Mesenchymal stem cell (in vitro differentiated cells and primary cell): ENCODE results near the gene TCF4.

Experiments used
- DNase-seq: peaks from one replicate; pipeline ENCODE4 v3.0.0-alpha.2; 2013
- H2AFZ ChIP-seq: one replicate; pipeline ENCODE4 v1.6.1; 2013; ENCODE audit warnings: low read depth, mild to moderate bottlenecking, control low read depth, inconsistent platforms, low read length, moderate library complexity
- H2AK5ac ChIP-seq: 2 replicates; pipeline ENCODE4 v1.6.1; 2013; ENCODE audit warnings: low read length, moderate library complexity, mild to moderate bottlenecking, inconsistent platforms; ENCODE audit not compliant: severe bottlenecking
- H2BK120ac ChIP-seq: one replicate; pipeline ENCODE4 v1.6.1; 2013; ENCODE audit warnings: low read depth, mild to moderate bottlenecking, inconsistent platforms, low read length, moderate library complexity
- H2BK12ac ChIP-seq, 2 experiments: one replicate each; pipeline ENCODE4 v1.6.1; 2013; ENCODE audit warnings: inconsistent platforms in 2 of 2, low read length in 2 of 2, mild to moderate bottlenecking in 2 of 2, moderate library complexity in 2 of 2, control low read depth in 1 of 2
- H2BK15ac ChIP-seq: one replicate; pipeline ENCODE4 v1.6.1; 2013; ENCODE audit warnings: mild to moderate bottlenecking, low read depth, inconsistent platforms; ENCODE audit not compliant: poor library complexity, severe bottlenecking
- H2BK5ac ChIP-seq: 2 replicates; pipeline ENCODE4 v1.6.1; 2013; ENCODE audit warnings: low read depth, mild to moderate bottlenecking, low read length, control low read depth, inconsistent platforms; ENCODE audit not compliant: poor library complexity, severe bottlenecking
- H3K14ac ChIP-seq, 2 experiments: one replicate each; pipeline ENCODE4 v1.6.1; 2013; ENCODE audit warnings: inconsistent platforms in 2 of 2, low read length in 2 of 2, control low read depth in 1 of 2, mild to moderate bottlenecking in 1 of 2, moderate library complexity in 1 of 2
- H3K18ac ChIP-seq, 2 experiments: one replicate each; pipeline ENCODE4 v1.6.1; 2013; ENCODE audit warnings: inconsistent platforms in 2 of 2, low read length in 2 of 2, control low read depth in 1 of 2, low read depth in 1 of 2, mild to moderate bottlenecking in 1 of 2
- H3K23ac ChIP-seq, 2 experiments: one replicate each; pipeline ENCODE4 v1.6.1; 2013; ENCODE audit warnings: inconsistent platforms in 2 of 2, low read length in 2 of 2, mild to moderate bottlenecking in 2 of 2, moderate library complexity in 2 of 2, control low read depth in 1 of 2
- H3K27ac ChIP-seq: 2 replicates; pipeline ENCODE4 v1.5.1; 2013; ENCODE audit warnings: mild to moderate bottlenecking, moderate library complexity, low read length, control low read depth, inconsistent platforms; ENCODE audit not compliant: poor library complexity, severe bottlenecking
- H3K27me3 ChIP-seq, 2 experiments: 2 replicates each; pipeline versions ENCODE4 v1.6.1 to v1.7.0; 2013; ENCODE audit warnings: low read length in 2 of 2, mild to moderate bottlenecking in 2 of 2, moderate library complexity in 2 of 2, control low read depth in 1 of 2, inconsistent platforms in 1 of 2; ENCODE audit not compliant: control insufficient read depth in 1 of 2, insufficient read depth in 1 of 2
- H3K36me3 ChIP-seq, 2 experiments: 2 replicates each; pipeline versions ENCODE4 v1.6.1 to v1.7.0; 2013; ENCODE audit warnings: low read length in 2 of 2, control low read depth in 1 of 2, inconsistent platforms in 1 of 2, low read depth in 1 of 2, mild to moderate bottlenecking in 1 of 2; ENCODE audit not compliant: insufficient read depth in 2 of 2, control insufficient read depth in 1 of 2
- H3K4ac ChIP-seq, 2 experiments: one replicate each; pipeline ENCODE4 v1.6.1; 2013; ENCODE audit warnings: inconsistent platforms in 2 of 2, low read length in 2 of 2, mild to moderate bottlenecking in 2 of 2, moderate library complexity in 2 of 2, control low read depth in 1 of 2, low read depth in 1 of 2
- H3K4me1 ChIP-seq: 2 replicates; pipeline ENCODE4 v1.6.1; 2013; ENCODE audit warnings: low read depth, low read length, control low read depth; ENCODE audit not compliant: control insufficient read depth, insufficient read depth
- H3K4me2 ChIP-seq: 2 replicates; pipeline ENCODE4 v1.6.1; 2013; ENCODE audit warnings: low read length, mild to moderate bottlenecking, inconsistent platforms; ENCODE audit not compliant: poor library complexity, severe bottlenecking
- H3K4me3 ChIP-seq, 2 experiments: 2 replicates each; pipeline versions ENCODE4 v1.5.1 to v1.7.0; 2013; ENCODE audit warnings: low read length in 2 of 2, mild to moderate bottlenecking in 2 of 2, control low read depth in 1 of 2, low read depth in 1 of 2; ENCODE audit not compliant: insufficient read depth in 1 of 2
- H3K79me1 ChIP-seq: replicated peaks from 2 replicates; pipeline ENCODE4 v1.6.1; 2013; ENCODE audit warnings: mild to moderate bottlenecking, control low read depth, low read length, inconsistent platforms; ENCODE audit not compliant: poor library complexity, severe bottlenecking
- H3K9ac ChIP-seq: 2 replicates; pipeline ENCODE4 v1.7.0; 2013; ENCODE audit warnings: mild to moderate bottlenecking, low read length, moderate library complexity
- H3K9me3 ChIP-seq: 2 replicates; pipeline ENCODE4 v1.7.0; 2013; ENCODE audit warnings: mild to moderate bottlenecking, low read length; ENCODE audit not compliant: control insufficient read depth
- H4K8ac ChIP-seq: one replicate; pipeline ENCODE4 v1.6.1; 2013; ENCODE audit warnings: inconsistent platforms, mild to moderate bottlenecking, low read length, moderate library complexity
- H4K91ac ChIP-seq: one replicate; pipeline ENCODE4 v1.6.1; 2013; ENCODE audit warnings: mild to moderate bottlenecking, low read length, inconsistent platforms
- WGBS: methylation state at CpG from one replicate; pipeline ENCODE4 v1.1.7; 2013; ENCODE audit warnings: mixed read lengths; 5-methylcytosine and 5-hydroxymethylcytosine counted together

The TCF4 gene

GRCh38 chr18:55246278-55246677 is 341.7 kb downstream of the TCF4 start:
- Histone ChIP-seq H3K79me1 (no peaks in the 10 kb centered on the region), H3K27ac (no peak overlapping the region), H3K14ac (no peak overlapping the region), H2BK5ac (no peak overlapping the region), H3K9me3 (no peaks in the 10 kb centered on the region), H2BK15ac (no peak overlapping the region), H3K18ac (no peak overlapping the region), H3K4ac (no peak overlapping the region), H3K36me3 (peaks cover 0 to 45% of the 10 kb centered on the region in 2 experiments), H4K8ac (no peak overlapping the region), H3K4me2 (no peak overlapping the region), H2AK5ac (no peak overlapping the region), H3K4me1 (peaks cover 2% of the 10 kb centered on the region), H3K27me3 (no peaks in the 10 kb centered on the region), H3K9ac (no peak overlapping the region), H3K4me3 (no peak overlapping the region), H4K91ac (no peak overlapping the region), H2AFZ (no peak overlapping the region), H2BK120ac (no peak overlapping the region), H3K23ac (no peak overlapping the region), H2BK12ac (no peak overlapping the region)
- DNase-seq = no peak

GRCh38 chr18:55245211-55245614 is 342.8 kb downstream of the TCF4 start:
- 86% methylated on average over 4 of the region's 4 CpGs for WGBS
- H3K9ac ChIP-seq = peak overlapping the region; percentile 9

GRCh38 chr18:55244546-55244945 is 343.4 kb downstream of the TCF4 start:
- WGBS = 81% methylated on average over 5 of the region's 5 CpGs
- H2AK5ac ChIP-seq = no peak overlapping the region
- H4K8ac ChIP-seq = no peak overlapping the region
- DNase-seq = no peak
- H3K79me1 ChIP-seq = no peaks in the 10 kb centered on the region
- H3K27ac ChIP-seq = no peak overlapping the region
- H3K4me3 ChIP-seq = peak overlapping the region in 1 of 2 experiments; percentile 32
- H3K14ac ChIP-seq = no peak overlapping the region
- no peak overlapping the region for H3K4me2 ChIP-seq
- H3K23ac ChIP-seq = no peak overlapping the region
- H2BK5ac ChIP-seq = no peak overlapping the region
- no peak overlapping the region for H2BK15ac ChIP-seq
- H4K91ac ChIP-seq = no peak overlapping the region
- H2BK12ac ChIP-seq = no peak overlapping the region
- peak overlapping the region; percentile 9 for H3K9ac ChIP-seq
- peaks cover 0 to 46% of the 10 kb centered on the region in 2 experiments for H3K36me3 ChIP-seq
- H3K9me3 ChIP-seq = no peaks in the 10 kb centered on the region
- H3K27me3 ChIP-seq = no peaks in the 10 kb centered on the region
- H3K18ac ChIP-seq = no peak overlapping the region
- no peak overlapping the region for H3K4ac ChIP-seq
- peaks cover 2% of the 10 kb centered on the region for H3K4me1 ChIP-seq
- H2BK120ac ChIP-seq = no peak overlapping the region
- H2AFZ ChIP-seq = no peak overlapping the region

More at GRCh38 chr18:55245211-55245614, 342.8 kb downstream of the TCF4 start:
- Histone ChIP-seq H3K27me3 (no peaks in the 10 kb centered on the region), H4K91ac (no peak overlapping the region), H4K8ac (no peak overlapping the region), H3K4me3 (peak overlapping the region in 1 of 2 experiments; percentile 34), H3K14ac (no peak overlapping the region), H3K18ac (peak overlapping the region in 1 of 2 experiments; percentile 11), H3K79me1 (no peaks in the 10 kb centered on the region), H3K9me3 (no peaks in the 10 kb centered on the region), H2BK15ac (no peak overlapping the region), H3K4me2 (no peak overlapping the region), H2AFZ (no peak overlapping the region), H3K27ac (no peak overlapping the region), H2BK120ac (no peak overlapping the region), H3K23ac (no peak overlapping the region), H2BK5ac (no peak overlapping the region), H2BK12ac (no peak overlapping the region), H3K36me3 (peaks cover 0 to 49% of the 10 kb centered on the region in 2 experiments), H3K4ac (no peak overlapping the region), H3K4me1 (peaks cover 2% of the 10 kb centered on the region), H2AK5ac (no peak overlapping the region)
- DNase-seq = no peak

GRCh38 chr18:55243857-55244256 is 344.1 kb downstream of the TCF4 start:
- no peak overlapping the region for H2BK15ac ChIP-seq
- H4K8ac ChIP-seq = no peak overlapping the region
- H3K4me3 ChIP-seq = peak overlapping the region in 1 of 2 experiments; percentile 48
- H3K36me3 ChIP-seq = peaks cover 0 to 47% of the 10 kb centered on the region in 2 experiments
- peaks cover 2% of the 10 kb centered on the region for H3K4me1 ChIP-seq
- no peak overlapping the region for H3K4ac ChIP-seq
- no peak overlapping the region for H2AK5ac ChIP-seq
- no peak overlapping the region for H3K18ac ChIP-seq
- H3K23ac ChIP-seq = no peak overlapping the region
- peak overlapping the region; percentile 50 for H3K9ac ChIP-seq
- H2BK5ac ChIP-seq = no peak overlapping the region
- DNase-seq = no peak
- no peak overlapping the region for H2BK12ac ChIP-seq
- WGBS = 55% methylated on average over 2 of the region's 6 CpGs
- no peak overlapping the region for H3K27ac ChIP-seq
- no peak overlapping the region for H2BK120ac ChIP-seq
- H3K27me3 ChIP-seq = no peaks in the 10 kb centered on the region
- no peaks in the 10 kb centered on the region for H3K79me1 ChIP-seq
- no peak overlapping the region for H4K91ac ChIP-seq
- no peak overlapping the region for H3K14ac ChIP-seq
- H3K9me3 ChIP-seq = no peaks in the 10 kb centered on the region
- H2AFZ ChIP-seq = no peak overlapping the region
- H3K4me2 ChIP-seq = peak overlapping the region; percentile 2
